Measurements from ENCODE around the gene MLXIP.

- no peak for TF ChIP-seq EZH2 (IDR thresholded peaks at IDR 0.05)
- TF ChIP-seq FOXP2 (optimal IDR thresholded peaks at IDR 0.05; ENCODE audit: control extremely low read depth, extremely low read length, insufficient read depth): no peak
These were observed 21.3 kb downstream of the MLXIP start for GRCh38 chr12:122099856-122100255.

Measured in SK-N-MC (cell line).